K562 (cell line): ENCODE measurements around the gene CENPH. TPM values are rescaled to one million over a fixed set of nuclear protein-coding genes. Genes with fewer than 3 reads are reported as not detected.

Source experiments
- ATF3 ChIP-seq, 2 experiments: fragments of 450-650 bp in 1 of 2; sonication (generic) in 1 of 2; formaldehyde crosslinking in 1 of 2; IDR thresholded peaks in 1 of 2; conservative IDR thresholded peaks in 1 of 2; 2 replicates each; pipeline versions ENCODE4 v1.6.1 to v1.8.1; 2016 to 2023; ENCODE audit warnings: mild to moderate bottlenecking in 2 of 2, moderate library complexity in 2 of 2, inconsistent platforms in 1 of 2, missing genetic modification reagents in 1 of 2
- CHD7 ChIP-seq: fragments of 200-600 bp; sonication (generic); IDR thresholded peaks from one replicate; pipeline ENCODE4 v1.6.1; 2012; ENCODE audit warnings: mild to moderate bottlenecking, low read depth, low read length, inconsistent platforms
- polyA plus RNA-seq, 8 experiments: library from polyadenylated mRNA; depleted of rRNA in 4 of 8; stranded (reverse) in 5 of 8; unstranded in 3 of 8; fragments of >200 nt; fragmentation: Nextera tagmentation in 2 of 8; fragmentation: Illumina TruSeq in 1 of 8; extraction: Ambion mirVana in 2 of 8; extraction: Trizol in 1 of 8; gene quantifications; 2 replicates each; pipeline versions ENCODE4 v1.2.1 to v1.2.3, GENCODE V29; 2011 to 2014; ENCODE audit warnings: inconsistent platforms in 1 of 8, missing spikeins in 1 of 8
- total RNA-seq, 7 experiments: library from RNA; depleted of rRNA in 6 of 7; stranded (reverse); fragments of >200 nt in 6 of 7; fragmentation: Illumina TruSeq in 2 of 7; extraction: Trizol in 2 of 7; gene quantifications; 2 replicates each; pipeline versions ENCODE4 v1.2.1 to v1.2.3, GENCODE V29; 2011 to 2021; ENCODE audit warnings: low replicate concordance in 1 of 7

The CENPH gene
- total and polyA plus RNA-seq, 9 of the 15 experiments (the other 6 are each of a cell fraction or from before 2014, with no cell fraction given) = 10.5 to 124 (median 74.9) TPM

- TF ChIP-seq CHD7 = no peak
- no peak for TF ChIP-seq ATF3 (IDR thresholded peaks at IDR 0.05)
- no peak for TF ChIP-seq ATF3 (CRISPR knock-in tag; conservative IDR thresholded peaks at IDR 0.05)
Observed at GRCh38 chr5:69184621-69185020, 4.8 kb upstream of the CENPH start (continued).
